SU-DHL-6 (cell line): Measurements from ENCODE around the gene ZRANB2.

Experiments
- EZH2phosphoT487 ChIP-seq: fragments of 200-600 bp; sonication (generic), shearing (Covaris generic); conservative IDR thresholded peaks from 2 replicates; pipeline ENCODE4 v1.6.1; 2018; ENCODE audit warnings: mild to moderate bottlenecking, antibody characterized with exemption, low read length, moderate library complexity, mixed read lengths
- TF ChIP-seq, protein P1 (sequence below): fragments of 200-600 bp; sonication (generic); IDR thresholded peaks from one replicate; pipeline ENCODE4 v1.5.1; 2017; ENCODE audit warnings: antibody characterized with exemption, mild to moderate bottlenecking, low read length, moderate library complexity; ENCODE audit not compliant: insufficient read depth, poor library complexity, severe bottlenecking

DNA sequence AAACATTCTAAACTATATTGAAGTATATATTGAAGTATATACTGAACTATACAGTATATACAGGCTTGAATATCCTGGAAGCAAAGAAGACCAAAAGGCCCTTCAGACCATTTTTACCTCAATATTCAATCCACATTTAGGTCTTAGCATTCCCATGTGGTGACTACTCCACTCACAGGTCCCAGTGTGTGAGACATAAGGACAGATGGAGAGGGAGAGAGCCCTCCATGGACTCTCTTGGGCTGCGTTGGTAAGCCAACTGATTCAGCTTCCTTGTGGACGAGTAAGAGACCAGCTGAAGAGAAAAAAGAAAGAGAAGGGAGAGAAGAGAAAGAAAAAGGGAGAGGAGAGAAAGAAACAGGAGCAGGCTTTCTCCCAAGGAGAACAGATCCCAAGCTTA is 37.3 kb upstream of the ZRANB2 start:
- TF ChIP-seq, protein P1, sequence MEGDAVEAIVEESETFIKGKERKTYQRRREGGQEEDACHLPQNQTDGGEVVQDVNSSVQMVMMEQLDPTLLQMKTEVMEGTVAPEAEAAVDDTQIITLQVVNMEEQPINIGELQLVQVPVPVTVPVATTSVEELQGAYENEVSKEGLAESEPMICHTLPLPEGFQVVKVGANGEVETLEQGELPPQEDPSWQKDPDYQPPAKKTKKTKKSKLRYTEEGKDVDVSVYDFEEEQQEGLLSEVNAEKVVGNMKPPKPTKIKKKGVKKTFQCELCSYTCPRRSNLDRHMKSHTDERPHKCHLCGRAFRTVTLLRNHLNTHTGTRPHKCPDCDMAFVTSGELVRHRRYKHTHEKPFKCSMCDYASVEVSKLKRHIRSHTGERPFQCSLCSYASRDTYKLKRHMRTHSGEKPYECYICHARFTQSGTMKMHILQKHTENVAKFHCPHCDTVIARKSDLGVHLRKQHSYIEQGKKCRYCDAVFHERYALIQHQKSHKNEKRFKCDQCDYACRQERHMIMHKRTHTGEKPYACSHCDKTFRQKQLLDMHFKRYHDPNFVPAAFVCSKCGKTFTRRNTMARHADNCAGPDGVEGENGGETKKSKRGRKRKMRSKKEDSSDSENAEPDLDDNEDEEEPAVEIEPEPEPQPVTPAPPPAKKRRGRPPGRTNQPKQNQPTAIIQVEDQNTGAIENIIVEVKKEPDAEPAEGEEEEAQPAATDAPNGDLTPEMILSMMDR, result no peak
- TF ChIP-seq EZH2phosphoT487, result no peak
